Kasumi-1 (cell line): ENCODE results near the gene TRMT112.

ENCODE experiments used
- DNase-seq, 2 experiments: peaks; one replicate each; lab custom pipeline; 2025; lab: John Stamatoyannopoulos, UW

TRMT112 gene

GRCh38 chr11:64291752-64292459, 25.5 kb downstream of the TRMT112 start:
- no peak for DNase-seq

- DNase-seq = no peak
Measured at GRCh38 chr11:64291262-64291751, 26.1 kb downstream of the TRMT112 start, which contains the start of gene KCNK4. KCNK4 (plus strand) TSS chr11:64291302; CDS start chr11:64293019, 1,717 bp downstream.

- DNase-seq = no peak
Measured at GRCh38 chr11:64290352-64291261, 26.8 kb downstream of the TRMT112 start.

- no peak for DNase-seq
Measured at GRCh38 chr11:64289002-64289564, 28.3 kb downstream of the TRMT112 start.

GRCh38 chr11:64288353-64288750, 29.0 kb downstream of the TRMT112 start:
- DNase-seq = no peak

GRCh38 chr11:64287676-64288352, 29.5 kb downstream of the TRMT112 start:
- no peak for DNase-seq

GRCh38 chr11:64286801-64287159, 30.6 kb downstream of the TRMT112 start:
- no peak for DNase-seq

GRCh38 chr11:64285885-64286800, 31.2 kb downstream of the TRMT112 start:
- peak; percentile 28 to 32 for DNase-seq

- peak; percentile 58 to 66 for DNase-seq
Measured at GRCh38 chr11:64284962-64285884, 32.1 kb downstream of the TRMT112 start, which contains the start of gene GPR137. GPR137 (plus strand) TSS chr11:64285848; CDS start chr11:64286525, 677 bp downstream.

GRCh38 chr11:64284048-64284961, 33.1 kb downstream of the TRMT112 start, which contains the start of gene BAD:
BAD (minus strand) TSS chr11:64284665; CDS start chr11:64284368, 297 bp downstream.
- DNase-seq = peak; percentile 87 to 90

- DNase-seq = no peak
Measured at GRCh38 chr11:64283092-64283491, 34.3 kb downstream of the TRMT112 start.

GRCh38 chr11:64281957-64282770, 35.2 kb downstream of the TRMT112 start:
- no peak for DNase-seq

GRCh38 chr11:64278576-64279190, 38.7 kb downstream of the TRMT112 start:
- no peak for DNase-seq

GRCh38 chr11:64276653-64277431, 40.5 kb downstream of the TRMT112 start:
- DNase-seq = no peak

- DNase-seq = no peak
Measured at GRCh38 chr11:64275841-64276240, 41.5 kb downstream of the TRMT112 start.
